GM12878 (cell line): Measurements from ENCODE around the gene SF3B4. TPM values are rescaled to one million over a fixed set of nuclear protein-coding genes. Genes with fewer than 3 reads are reported as not detected.

Source experiments
- ATF7 ChIP-seq: fragments of 450-650 bp; IDR thresholded peaks from 2 replicates; pipeline ENCODE4 v1.6.1; 2016; ENCODE audit warnings: low read depth, mild to moderate bottlenecking
- E2F4 ChIP-seq: IDR thresholded peaks from 2 replicates; pipeline ENCODE4 v1.6.1; 2012; ENCODE audit warnings: low read depth, low read length, improper control_type of control experiment
- EGR1 ChIP-seq, 2 experiments: IDR thresholded peaks; 1 replicate in 1 of 2; 2 replicates in 1 of 2; pipeline ENCODE4 v1.6.1; 2011 to 2012; ENCODE audit warnings: low read depth in 2 of 2, low read length in 2 of 2, borderline replicate concordance in 1 of 2, mild to moderate bottlenecking in 1 of 2, moderate library complexity in 1 of 2
- EP300 ChIP-seq, 2 experiments: fragments of 150-350 bp in 1 of 2; IDR thresholded peaks; 2 replicates each; pipeline ENCODE4 v1.6.1; 2011 to 2012; ENCODE audit warnings: low read depth in 2 of 2, low read length in 2 of 2, borderline replicate concordance in 1 of 2, improper control_type of control experiment in 1 of 2, inconsistent platforms in 1 of 2; ENCODE audit not compliant: control insufficient read depth in 1 of 2
- FOXM1 ChIP-seq: IDR thresholded peaks from 2 replicates; pipeline ENCODE4 v1.6.1; 2012; ENCODE audit warnings: low read depth, mild to moderate bottlenecking, inconsistent platforms, low read length, moderate library complexity
- HCFC1 ChIP-seq: fragments of 150-350 bp; IDR thresholded peaks from 2 replicates; pipeline ENCODE4 v1.6.1; 2014; ENCODE audit warnings: low read length
- HDAC2 ChIP-seq: fragments of 200-600 bp; sonication (generic); IDR thresholded peaks from 2 replicates; pipeline ENCODE4 v1.6.1; 2017
- IRF3 ChIP-seq: fragments of 450-650 bp; IDR thresholded peaks from 2 replicates; pipeline ENCODE4 v1.6.1; 2014; ENCODE audit warnings: mild to moderate bottlenecking
- IRF4 ChIP-seq: IDR thresholded peaks from 2 replicates; pipeline ENCODE4 v1.6.1; 2011; ENCODE audit warnings: low read depth, low read length
- KAT2A ChIP-seq: conservative IDR thresholded peaks from 2 replicates; pipeline ENCODE4 v1.6.1; 2011; ENCODE audit warnings: low read depth, low read length; ENCODE audit not compliant: control insufficient read depth
- NR2C2 ChIP-seq: IDR thresholded peaks from 2 replicates; pipeline ENCODE4 v1.6.1; 2011; ENCODE audit warnings: borderline replicate concordance, low read depth; ENCODE audit not compliant: control insufficient read depth, insufficient read length
- PBX3 ChIP-seq: IDR thresholded peaks from 2 replicates; pipeline ENCODE4 v1.6.1; 2011; ENCODE audit warnings: mild to moderate bottlenecking, low read depth, low read length, moderate library complexity; ENCODE audit not compliant: insufficient replicate concordance
- POLR2AphosphoS2 ChIP-seq: IDR thresholded peaks from 2 replicates; pipeline ENCODE4 v1.6.1; 2011; ENCODE audit warnings: low read depth, mild to moderate bottlenecking, low read length, improper control_type of control experiment, moderate library complexity
- RB1 ChIP-seq: fragments of 450-650 bp; formaldehyde crosslinking; IDR thresholded peaks from 2 replicates; pipeline ENCODE4 v1.6.1; 2017; ENCODE audit warnings: mild to moderate bottlenecking, borderline replicate concordance
- RCOR1 ChIP-seq: conservative IDR thresholded peaks from 2 replicates; pipeline ENCODE4 v1.6.1; 2012; ENCODE audit warnings: low read depth, low read length, improper control_type of control experiment
- SMC3 ChIP-seq: IDR thresholded peaks from 2 replicates; pipeline ENCODE4 v1.6.1; 2011; ENCODE audit warnings: low read length, improper control_type of control experiment, borderline replicate concordance
- STAT3 ChIP-seq: IDR thresholded peaks from 2 replicates; pipeline ENCODE4 v1.6.1; 2011; ENCODE audit warnings: low read depth, low read length, improper control_type of control experiment
- SUZ12 ChIP-seq: fragments of 200-600 bp; sonication (generic); IDR thresholded peaks from one replicate; pipeline ENCODE4 v1.6.1; 2018; ENCODE audit warnings: antibody characterized with exemption, mild to moderate bottlenecking; ENCODE audit not compliant: unreplicated experiment
- TCF12 ChIP-seq: IDR thresholded peaks from 2 replicates; pipeline ENCODE4 v1.6.1; 2011; ENCODE audit warnings: low read depth, mild to moderate bottlenecking, low read length
- WRNIP1 ChIP-seq: IDR thresholded peaks from 2 replicates; pipeline ENCODE4 v1.6.1; 2011; ENCODE audit warnings: low read depth, low read length, improper control_type of control experiment, borderline replicate concordance
- ZBED1 ChIP-seq: IDR thresholded peaks from 2 replicates; pipeline ENCODE4 v1.6.1; 2016; ENCODE audit warnings: borderline replicate concordance
- polyA plus RNA-seq, 11 experiments: library from polyadenylated mRNA; depleted of rRNA in 4 of 11; unstranded in 6 of 11; stranded (reverse) in 5 of 11; fragments of >200 nt; fragmentation: Nextera tagmentation in 4 of 11; fragmentation: Illumina TruSeq in 1 of 11; extraction: Ambion mirVana in 4 of 11; extraction: Trizol in 1 of 11; gene quantifications; 1 replicate in 1 of 11; 2 replicates in 10 of 11; pipeline versions ENCODE4 v1.2.1 to v1.2.3, GENCODE V29; 2011 to 2016; ENCODE audit warnings: inconsistent platforms in 2 of 11, missing spikeins in 2 of 11, low read depth in 1 of 11
- total RNA-seq, 4 experiments: library from RNA; depleted of rRNA in 3 of 4; stranded (reverse); fragments of >200 nt in 3 of 4; fragmentation: Illumina TruSeq in 1 of 4; extraction: Trizol in 1 of 4; gene quantifications; 2 replicates each; pipeline versions ENCODE4 v1.2.1 to v1.2.3, GENCODE V29; 2013 to 2021
- TF ChIP-seq, protein P1 (sequence below): fragments of 450-650 bp; IDR thresholded peaks from 2 replicates; pipeline ENCODE4 v1.6.1; 2016; ENCODE audit warnings: mild to moderate bottlenecking, moderate library complexity, borderline replicate concordance

Gene SF3B4
- total and polyA plus RNA-seq, 10 of the 15 experiments (the other 5 are each of a cell fraction or from before 2014, with no cell fraction given) = 1.9 to 146 (median 27.5) TPM

DNA sequence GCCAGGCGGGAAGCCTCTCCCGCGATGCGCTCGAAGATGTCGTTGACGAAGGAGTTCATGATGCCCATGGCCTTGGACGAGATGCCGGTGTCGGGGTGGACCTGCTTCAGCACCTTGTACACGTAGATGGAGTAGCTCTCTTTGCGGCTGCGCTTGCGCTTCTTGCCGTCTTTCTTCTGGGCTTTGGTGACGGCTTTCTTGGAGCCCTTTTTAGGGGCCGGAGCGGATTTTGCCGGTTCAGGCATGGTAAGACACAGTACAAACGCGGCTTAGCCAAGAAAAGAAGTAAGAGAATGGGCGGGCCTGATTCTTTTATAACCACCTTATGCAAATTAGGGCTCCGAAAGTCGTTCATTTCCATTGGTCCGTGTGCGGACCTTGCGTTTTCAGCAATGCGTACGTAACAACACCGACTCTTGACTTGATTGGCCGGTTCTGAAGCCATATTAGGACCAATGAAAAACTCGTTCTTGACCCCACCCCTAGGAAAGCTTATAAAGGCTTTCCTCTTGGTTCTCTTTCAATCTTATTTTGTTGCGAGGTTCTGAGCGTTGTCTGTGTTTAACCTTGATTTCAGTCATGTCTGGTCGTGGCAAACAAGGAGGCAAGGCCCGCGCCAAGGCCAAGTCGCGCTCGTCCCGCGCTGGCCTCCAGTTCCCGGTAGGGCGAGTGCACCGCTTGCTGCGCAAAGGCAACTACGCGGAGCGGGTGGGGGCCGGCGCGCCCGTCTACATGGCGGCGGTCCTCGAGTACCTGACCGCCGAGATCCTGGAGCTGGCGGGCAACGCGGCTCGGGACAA lies 41.0 kb downstream of the SF3B4 start (continued):
- TF ChIP-seq PBX3 (peak; percentile 65), IRF4 (no peak), STAT3 (no peak), EP300 (IDR thresholded peaks at IDR 0.05; ENCODE audit: borderline replicate concordance in 1 of 2, control insufficient read depth in 1 of 2, low read depth in 2 of 2, low read length in 2 of 2) (no peak), TCF12 (peak; percentile 75; the same call in 1 of the 2 replicates), FOXM1 (peak; percentile 30; the same call in 1 of the 2 replicates), HDAC2 (no peak), NR2C2 (no peak), SMC3 (no peak), SUZ12 (no peak), ATF7 (peak; percentile 33; the same call in 1 of the 2 replicates), POLR2AphosphoS2 (peak; percentile 96), KAT2A (peak; percentile 49), IRF3 (peak; percentile 56; the same call in 1 of the 2 replicates), ZBED1 (peak; percentile 98), RCOR1 (no peak), E2F4 (0 out of 2 replicates have a peak, but pooled peaks have one; percentile 21), EGR1 (IDR thresholded peaks at IDR 0.05; ENCODE audit: borderline replicate concordance in 1 of 2, low read depth in 2 of 2, low read length in 2 of 2) (peak in 1 of 2 experiments; percentile 41; a peak in 1 of 3 replicates), WRNIP1 (no peak), RB1 (peak; percentile 26; the same call in 1 of the 2 replicates), HCFC1 (no peak)
- TF ChIP-seq, protein P1, sequence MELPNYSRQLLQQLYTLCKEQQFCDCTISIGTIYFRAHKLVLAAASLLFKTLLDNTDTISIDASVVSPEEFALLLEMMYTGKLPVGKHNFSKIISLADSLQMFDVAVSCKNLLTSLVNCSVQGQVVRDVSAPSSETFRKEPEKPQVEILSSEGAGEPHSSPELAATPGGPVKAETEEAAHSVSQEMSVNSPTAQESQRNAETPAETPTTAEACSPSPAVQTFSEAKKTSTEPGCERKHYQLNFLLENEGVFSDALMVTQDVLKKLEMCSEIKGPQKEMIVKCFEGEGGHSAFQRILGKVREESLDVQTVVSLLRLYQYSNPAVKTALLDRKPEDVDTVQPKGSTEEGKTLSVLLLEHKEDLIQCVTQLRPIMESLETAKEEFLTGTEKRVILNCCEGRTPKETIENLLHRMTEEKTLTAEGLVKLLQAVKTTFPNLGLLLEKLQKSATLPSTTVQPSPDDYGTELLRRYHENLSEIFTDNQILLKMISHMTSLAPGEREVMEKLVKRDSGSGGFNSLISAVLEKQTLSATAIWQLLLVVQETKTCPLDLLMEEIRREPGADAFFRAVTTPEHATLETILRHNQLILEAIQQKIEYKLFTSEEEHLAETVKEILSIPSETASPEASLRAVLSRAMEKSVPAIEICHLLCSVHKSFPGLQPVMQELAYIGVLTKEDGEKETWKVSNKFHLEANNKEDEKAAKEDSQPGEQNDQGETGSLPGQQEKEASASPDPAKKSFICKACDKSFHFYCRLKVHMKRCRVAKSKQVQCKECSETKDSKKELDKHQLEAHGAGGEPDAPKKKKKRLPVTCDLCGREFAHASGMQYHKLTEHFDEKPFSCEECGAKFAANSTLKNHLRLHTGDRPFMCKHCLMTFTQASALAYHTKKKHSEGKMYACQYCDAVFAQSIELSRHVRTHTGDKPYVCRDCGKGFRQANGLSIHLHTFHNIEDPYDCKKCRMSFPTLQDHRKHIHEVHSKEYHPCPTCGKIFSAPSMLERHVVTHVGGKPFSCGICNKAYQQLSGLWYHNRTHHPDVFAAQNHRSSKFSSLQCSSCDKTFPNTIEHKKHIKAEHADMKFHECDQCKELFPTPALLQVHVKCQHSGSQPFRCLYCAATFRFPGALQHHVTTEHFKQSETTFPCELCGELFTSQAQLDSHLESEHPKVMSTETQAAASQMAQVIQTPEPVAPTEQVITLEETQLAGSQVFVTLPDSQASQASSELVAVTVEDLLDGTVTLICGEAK = no peak; the same call in none of the 2 replicates
